HG03108 (cell line): ENCODE data around the gene EPHA10.
A peak's percentile ranks its signal among the peaks of the same experiment; 100 is the strongest.

Experiments used
- ATAC-seq: cut with Tn5 transposase; IDR thresholded peaks from one replicate; pipeline ENCODE4 v1.9.1; 2021; ENCODE audit warnings: moderate library complexity; ENCODE audit not compliant: unreplicated experiment

Gene EPHA10

GRCh38 chr1:37764888-37765441 lies at the start of gene EPHA10:
Gene EPHA10, minus strand, starts transcription at chr1:37765120. Its CDS starts 54 bp downstream, at chr1:37765066.
- no peak for ATAC-seq

GRCh38 chr1:37814252-37814651 lies 49.3 kb upstream of the EPHA10 start:
- ATAC-seq, result no peak

GRCh38 chr1:37813529-37814145 lies 48.7 kb upstream of the EPHA10 start:
- no peak for ATAC-seq

DNA sequence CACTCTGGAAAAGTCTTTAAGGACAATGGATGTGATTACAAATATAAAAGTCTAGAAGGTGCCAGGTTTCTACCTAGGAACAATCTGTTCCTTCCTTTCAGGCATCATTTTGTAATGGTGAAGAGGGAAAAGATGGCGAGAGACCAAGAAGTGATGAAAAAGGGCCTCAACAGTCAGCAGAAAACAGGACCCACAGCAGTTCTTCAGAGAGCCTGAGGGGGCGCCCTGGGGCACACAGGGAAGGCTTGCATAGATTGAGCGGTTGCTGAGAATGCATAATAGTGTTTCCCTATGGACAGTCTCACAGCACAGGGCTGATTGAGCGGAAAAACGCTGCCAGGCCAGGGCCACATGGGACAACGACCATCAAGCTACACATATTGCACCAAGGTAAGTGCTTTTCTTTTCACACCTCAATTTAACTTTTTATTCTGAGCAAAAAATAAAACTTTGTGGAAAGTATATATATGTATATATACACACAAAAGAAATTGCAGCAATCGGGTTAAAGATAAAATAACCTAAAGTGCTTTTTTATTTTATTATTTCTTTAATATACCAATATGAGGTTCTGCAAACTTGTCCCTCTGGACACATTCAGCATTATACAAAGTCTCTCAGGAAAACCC lies 46.2 kb upstream of the EPHA10 start:
- ATAC-seq, result no peak

- no peak for ATAC-seq
Observed at GRCh38 chr1:37809942-37810341, 45.0 kb upstream of the EPHA10 start.

- ATAC-seq, result peak; percentile 28
Observed at GRCh38 chr1:37808369-37809319, 43.7 kb upstream of the EPHA10 start.

- ATAC-seq, result peak; percentile 79
Observed at GRCh38 chr1:37807555-37808368, 42.8 kb upstream of the EPHA10 start, which contains the start of the genes C1orf122 and YRDC. Gene C1orf122, plus strand, starts transcription at chr1:37807790. Its CDS starts 615 bp downstream, at chr1:37808405. Gene YRDC, minus strand, starts transcription at chr1:37808208. Its CDS starts 28 bp downstream, at chr1:37808180.

GRCh38 chr1:37807220-37807554 lies 42.3 kb upstream of the EPHA10 start:
- no peak for ATAC-seq

DNA sequence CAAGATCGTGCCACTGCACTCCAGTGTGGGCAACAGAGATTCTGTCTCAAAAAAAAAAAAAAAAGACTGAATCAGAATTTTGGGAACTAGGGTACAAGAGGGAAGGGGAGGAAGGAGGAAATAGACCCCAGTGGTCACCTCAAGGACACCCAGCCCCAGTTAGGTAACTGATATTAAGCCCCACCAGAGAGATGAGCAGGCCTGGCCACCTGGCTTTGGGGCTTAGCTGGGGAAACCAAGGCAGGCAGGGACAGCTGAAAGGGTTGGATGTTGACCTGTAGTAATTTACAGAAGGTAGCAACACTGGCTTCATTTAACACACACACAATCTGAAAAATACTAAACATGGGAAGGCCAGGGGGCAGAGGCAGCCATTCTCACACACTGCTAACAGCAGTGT lies 37.5 kb upstream of the EPHA10 start:
- no peak for ATAC-seq

DNA sequence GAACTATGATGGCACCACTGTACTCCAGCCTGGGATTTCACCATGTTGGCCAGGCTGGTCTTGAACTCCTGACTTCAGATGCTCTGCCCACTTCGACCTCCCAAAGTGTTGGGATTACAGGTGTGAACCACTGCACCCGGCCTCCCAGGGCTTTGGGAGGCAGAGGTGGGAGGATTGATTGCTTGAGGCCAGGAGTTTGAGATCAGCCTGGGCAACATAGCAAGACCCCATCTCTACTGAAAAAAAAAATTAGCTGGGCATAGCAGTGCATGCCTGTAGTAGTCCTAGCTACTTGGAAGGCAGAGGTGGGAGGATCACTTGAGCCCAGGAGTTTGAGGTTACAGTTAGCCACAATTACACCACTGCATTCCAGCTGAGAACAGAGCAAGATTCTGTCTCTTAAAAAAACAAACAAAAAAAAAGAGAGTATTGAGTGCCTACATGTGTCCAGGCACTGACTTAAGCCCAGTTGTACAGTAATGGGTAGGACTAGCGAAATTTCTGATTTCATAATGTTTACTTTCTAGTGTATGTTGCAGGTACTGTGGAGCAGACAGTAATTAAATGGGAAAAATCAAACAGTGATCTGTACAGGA lies 32.9 kb upstream of the EPHA10 start:
- no peak for ATAC-seq

DNA sequence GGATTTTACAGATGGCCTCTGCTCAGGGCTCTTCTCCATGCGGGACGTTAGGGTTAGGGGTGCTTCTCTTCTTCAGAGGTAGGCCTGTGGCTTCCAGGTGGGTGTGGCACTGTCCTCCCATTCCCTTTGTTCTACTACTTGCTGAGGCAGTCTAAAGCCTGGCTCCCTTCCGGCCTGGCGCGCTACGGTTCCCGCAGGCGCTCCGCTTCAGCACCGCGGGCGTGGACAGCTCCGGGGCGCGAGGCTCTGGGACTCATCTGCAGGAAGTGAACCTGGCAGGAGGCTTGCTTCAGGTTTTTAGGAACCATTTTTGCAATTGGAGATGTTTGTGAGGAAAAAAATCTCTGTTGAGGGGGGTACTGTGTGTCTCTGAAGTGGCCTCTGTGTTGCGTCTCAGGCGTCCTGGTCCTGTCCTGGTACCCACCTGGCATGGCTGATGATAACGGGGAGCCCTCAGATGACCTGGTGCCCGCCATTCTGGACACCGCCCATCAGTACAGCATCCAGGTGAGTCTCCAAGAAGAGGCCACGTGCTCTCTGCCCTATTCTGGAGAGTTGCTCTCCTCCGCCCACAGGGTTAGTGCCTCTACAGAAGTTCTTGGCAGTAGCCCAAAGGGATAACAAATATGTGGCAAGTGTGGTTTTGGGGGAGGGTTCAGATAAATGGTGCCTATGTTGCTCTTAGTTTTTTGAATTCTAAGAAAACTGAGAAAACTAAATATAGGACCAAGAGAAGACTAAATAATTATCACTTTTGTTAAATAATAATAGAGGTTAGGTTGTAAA lies 30.6 kb upstream of the EPHA10 start:
- ATAC-seq, result no peak

GRCh38 chr1:37794372-37795339 lies 29.7 kb upstream of the EPHA10 start:
- ATAC-seq, result peak; percentile 31

- ATAC-seq, result peak; percentile 41
Observed at GRCh38 chr1:37793773-37794371, 29.0 kb upstream of the EPHA10 start, which contains the start of gene MANEAL. Gene MANEAL, plus strand, starts transcription at chr1:37793847. Its CDS starts 336 bp downstream, at chr1:37794183.

DNA sequence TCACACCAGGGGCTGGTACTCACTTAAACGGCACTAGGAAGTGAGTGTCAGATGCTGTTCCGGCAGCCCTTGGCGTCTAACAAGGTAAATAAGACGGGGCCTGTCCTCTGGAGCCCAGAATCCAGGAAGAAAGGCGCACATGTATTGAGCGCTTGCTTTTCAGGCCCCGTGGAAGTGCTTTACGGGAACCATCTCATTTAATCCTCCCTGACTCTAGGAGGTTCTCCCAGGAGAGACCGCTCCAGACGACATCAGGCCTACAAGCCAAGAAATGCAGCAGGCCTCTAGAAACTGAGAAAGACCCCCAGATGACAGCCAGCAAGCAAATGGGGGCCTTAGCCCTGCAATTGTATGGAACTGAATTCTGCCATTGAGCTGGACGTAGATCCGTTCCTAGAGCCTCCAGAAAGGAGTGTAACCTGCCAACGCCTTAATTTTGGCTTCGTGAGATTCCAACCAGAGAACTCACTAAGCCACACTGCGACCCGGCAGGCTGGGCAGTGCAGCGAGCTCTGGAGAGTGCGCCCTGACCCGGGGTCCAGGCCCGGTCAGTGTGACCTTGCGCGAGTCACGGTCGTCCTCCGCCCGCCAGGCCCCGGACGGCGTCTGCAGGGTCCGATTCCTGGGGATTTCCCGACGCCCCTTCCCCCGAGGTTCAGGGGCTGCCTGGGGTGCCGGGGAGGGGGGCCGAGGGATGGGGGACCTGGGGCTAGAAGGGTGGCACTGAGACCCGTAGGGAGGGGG lies 28.2 kb upstream of the EPHA10 start:
- ATAC-seq, result no peak

GRCh38 chr1:37782491-37782890 lies 17.6 kb upstream of the EPHA10 start:
- ATAC-seq, result no peak

DNA sequence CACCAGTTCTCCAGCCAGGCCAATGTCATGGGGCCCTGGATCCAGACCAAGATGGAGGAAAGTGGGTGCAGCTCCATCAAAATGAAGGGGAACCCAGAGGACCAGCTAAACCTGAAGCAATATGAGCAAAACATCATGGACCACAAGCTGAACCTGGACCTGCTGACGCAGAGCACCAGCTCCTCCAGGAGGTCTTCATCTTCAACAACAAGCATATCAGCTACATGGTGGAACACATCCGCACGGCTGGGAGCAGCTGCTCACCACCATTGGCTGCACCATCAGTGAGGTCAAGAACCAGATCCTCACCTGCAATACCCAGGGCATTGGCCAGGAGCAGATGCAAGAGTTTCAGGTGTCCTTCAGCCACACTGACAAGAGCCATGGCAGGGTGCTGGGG lies 13.7 kb upstream of the EPHA10 start:
- no peak for ATAC-seq

DNA sequence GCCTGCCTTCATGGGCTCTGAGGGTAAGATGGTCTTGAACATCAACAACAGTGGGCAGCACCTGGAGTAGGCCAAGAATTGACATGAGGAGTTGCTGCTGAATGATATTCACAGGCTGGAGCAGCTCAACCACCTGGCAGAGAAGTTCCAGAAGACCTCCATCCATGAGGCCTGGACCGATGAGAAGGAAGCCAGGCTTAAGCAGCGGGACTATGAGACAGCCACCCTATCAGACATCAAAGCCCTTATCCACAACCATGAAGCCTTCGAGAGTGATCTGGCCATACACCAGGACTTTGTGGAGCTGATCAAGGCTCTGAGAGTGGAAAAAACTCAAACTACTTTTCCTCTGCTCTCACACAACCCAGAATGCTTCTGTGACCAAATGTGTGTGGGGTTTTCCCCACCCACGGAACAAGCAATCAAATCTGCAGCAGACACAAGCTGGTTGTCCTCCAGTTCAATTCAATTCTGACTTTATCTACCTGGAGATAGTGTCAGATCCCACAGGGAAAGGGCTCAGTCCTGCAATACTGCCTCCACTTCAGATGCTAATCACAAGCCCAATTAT lies 12.1 kb upstream of the EPHA10 start:
- ATAC-seq, result no peak
